DND-41 (cell line): ENCODE results near the gene MBNL2.
A peak's percentile ranks its signal among the peaks of the same experiment; 100 is the strongest.

ENCODE experiments used
- ATAC-seq: fragments of 200-7000 bp; cut with Tn5 transposase; 3 replicates; pipeline ENCODE4 v1.9.1; 2021; ENCODE audit warnings: low read depth; ENCODE audit not compliant: insufficient read depth
- DNase-seq: peaks from one replicate; pipeline ENCODE4 v3.0.0-alpha.2; 2020
- H2AFZ ChIP-seq: 2 replicates; pipeline ENCODE4 v1.6.0; 2012; ENCODE audit warnings: low read depth, low read length
- H3K27ac ChIP-seq: 2 replicates; pipeline ENCODE4 v1.5.1; 2012; ENCODE audit warnings: low read length, inconsistent platforms
- H3K27me3 ChIP-seq: fragments of 200-600 bp; sonication (generic); 2 replicates; pipeline ENCODE4 v1.6.0; 2012; ENCODE audit warnings: low read length, mild to moderate bottlenecking, inconsistent platforms; ENCODE audit not compliant: insufficient read depth, poor library complexity
- H3K36me3 ChIP-seq: 2 replicates; pipeline ENCODE4 v1.5.1; 2012; ENCODE audit warnings: low read length, inconsistent platforms; ENCODE audit not compliant: insufficient read depth
- H3K4me1 ChIP-seq: 2 replicates; pipeline ENCODE4 v1.5.1; 2012; ENCODE audit warnings: mild to moderate bottlenecking, low read length; ENCODE audit not compliant: insufficient read depth
- H3K4me2 ChIP-seq: 2 replicates; pipeline ENCODE4 v1.6.0; 2012; ENCODE audit warnings: mild to moderate bottlenecking, moderate library complexity, low read length, inconsistent platforms; ENCODE audit not compliant: insufficient read depth
- H3K4me3 ChIP-seq, 2 experiments: fragments of 200-600 bp in 1 of 2; shearing (Covaris generic) in 1 of 2; 2 replicates each; pipeline ENCODE4 v1.5.1; 2012 to 2016; ENCODE audit warnings: inconsistent platforms in 2 of 2, low read length in 2 of 2, mild to moderate bottlenecking in 2 of 2, low read depth in 1 of 2, moderate library complexity in 1 of 2
- H3K79me2 ChIP-seq: 2 replicates; pipeline ENCODE4 v1.6.0; 2012; ENCODE audit warnings: low read length, inconsistent platforms; ENCODE audit not compliant: insufficient read depth
- H3K9ac ChIP-seq: 2 replicates; pipeline ENCODE4 v1.6.0; 2012; ENCODE audit warnings: low read depth, mild to moderate bottlenecking, inconsistent platforms, low read length, moderate library complexity
- H3K9me3 ChIP-seq: 2 replicates; pipeline ENCODE4 v1.5.1; 2012; ENCODE audit warnings: low read length, moderate library complexity, mild to moderate bottlenecking, inconsistent platforms; ENCODE audit not compliant: insufficient read depth, severe bottlenecking
- H4K20me1 ChIP-seq: 2 replicates; pipeline ENCODE4 v1.6.0; 2012; ENCODE audit warnings: low read length; ENCODE audit not compliant: insufficient read depth
- EZH2 ChIP-seq: IDR thresholded peaks from 3 replicates; pipeline ENCODE4 v1.6.1; 2012; ENCODE audit warnings: borderline replicate concordance, low read depth, mild to moderate bottlenecking, moderate library complexity, low read length, inconsistent platforms; ENCODE audit not compliant: severe bottlenecking
- TF ChIP-seq, protein P1 (sequence below): IDR thresholded peaks from 2 replicates; pipeline ENCODE4 v1.5.1; 2012; ENCODE audit warnings: borderline replicate concordance, low read length, moderate library complexity, mild to moderate bottlenecking; ENCODE audit not compliant: poor library complexity, severe bottlenecking; ENCODE audit errors: extremely low read depth

Gene MBNL2, protein sequence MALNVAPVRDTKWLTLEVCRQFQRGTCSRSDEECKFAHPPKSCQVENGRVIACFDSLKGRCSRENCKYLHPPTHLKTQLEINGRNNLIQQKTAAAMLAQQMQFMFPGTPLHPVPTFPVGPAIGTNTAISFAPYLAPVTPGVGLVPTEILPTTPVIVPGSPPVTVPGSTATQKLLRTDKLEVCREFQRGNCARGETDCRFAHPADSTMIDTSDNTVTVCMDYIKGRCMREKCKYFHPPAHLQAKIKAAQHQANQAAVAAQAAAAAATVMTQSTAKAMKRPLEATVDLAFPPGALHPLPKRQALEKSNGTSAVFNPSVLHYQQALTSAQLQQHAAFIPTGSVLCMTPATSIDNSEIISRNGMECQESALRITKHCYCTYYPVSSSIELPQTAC

DNA sequence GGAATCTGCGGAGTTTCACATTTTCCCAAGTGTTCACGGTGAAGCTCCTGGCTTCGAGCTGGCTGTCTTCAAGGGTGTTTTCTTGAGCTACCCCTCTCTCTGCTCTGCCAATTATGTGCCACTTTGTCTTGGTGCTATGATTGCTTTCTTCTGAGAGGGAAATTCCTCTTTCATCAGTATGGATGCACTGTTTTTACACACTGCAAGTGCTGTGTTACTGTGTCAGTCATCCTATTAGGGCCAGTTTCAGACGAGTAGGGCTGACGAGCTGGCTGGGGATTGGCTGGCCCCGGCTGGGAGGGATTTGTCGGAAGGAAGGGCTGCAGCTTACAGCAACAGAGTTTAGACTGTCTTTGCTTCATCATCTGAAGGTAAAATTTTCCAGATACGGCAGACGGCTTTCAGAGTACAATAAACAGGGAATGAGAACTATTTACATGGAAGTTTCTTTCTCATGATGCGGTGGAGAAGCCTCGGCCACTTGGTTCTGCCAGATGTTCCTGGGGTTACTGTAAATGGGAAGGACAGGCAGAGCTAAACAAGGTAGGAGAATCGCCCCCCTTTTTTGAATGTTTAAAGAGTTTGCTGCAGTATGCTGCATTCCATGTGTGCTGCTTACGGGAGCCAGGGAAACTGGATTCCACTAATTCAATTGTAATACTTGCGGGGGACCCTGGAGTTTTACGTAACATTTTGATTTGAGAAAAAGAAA is at the start of gene MBNL2:
TSS of gene MBNL2 (plus strand) at position 345 of the 712 bp plus-strand sequence. CDS start 53,903 bp downstream, outside the sequence.
- ATAC-seq, result peak; percentile 94
- Histone ChIP-seq H3K9ac (peak within 1 kb of the TSS; percentile 59), H3K36me3 (no peaks in the 10 kb centered on the region), H3K4me2 (peak within 1 kb of the TSS; percentile 64), H3K79me2 (peaks cover 36% of the 10 kb centered on the region), H3K4me3 (peak within 1 kb of the TSS; percentile 36 to 65), H3K27me3 (no peaks in the 10 kb centered on the region), H2AFZ (peak within 1 kb of the TSS; percentile 70), H3K4me1 (peaks cover 44% of the 10 kb centered on the region), H3K9me3 (no peaks in the 10 kb centered on the region), H4K20me1 (no peaks in the 10 kb centered on the region), H3K27ac (peak within 1 kb of the TSS; percentile 66)
- peak; percentile 80 for DNase-seq
- TF ChIP-seq, protein P1, sequence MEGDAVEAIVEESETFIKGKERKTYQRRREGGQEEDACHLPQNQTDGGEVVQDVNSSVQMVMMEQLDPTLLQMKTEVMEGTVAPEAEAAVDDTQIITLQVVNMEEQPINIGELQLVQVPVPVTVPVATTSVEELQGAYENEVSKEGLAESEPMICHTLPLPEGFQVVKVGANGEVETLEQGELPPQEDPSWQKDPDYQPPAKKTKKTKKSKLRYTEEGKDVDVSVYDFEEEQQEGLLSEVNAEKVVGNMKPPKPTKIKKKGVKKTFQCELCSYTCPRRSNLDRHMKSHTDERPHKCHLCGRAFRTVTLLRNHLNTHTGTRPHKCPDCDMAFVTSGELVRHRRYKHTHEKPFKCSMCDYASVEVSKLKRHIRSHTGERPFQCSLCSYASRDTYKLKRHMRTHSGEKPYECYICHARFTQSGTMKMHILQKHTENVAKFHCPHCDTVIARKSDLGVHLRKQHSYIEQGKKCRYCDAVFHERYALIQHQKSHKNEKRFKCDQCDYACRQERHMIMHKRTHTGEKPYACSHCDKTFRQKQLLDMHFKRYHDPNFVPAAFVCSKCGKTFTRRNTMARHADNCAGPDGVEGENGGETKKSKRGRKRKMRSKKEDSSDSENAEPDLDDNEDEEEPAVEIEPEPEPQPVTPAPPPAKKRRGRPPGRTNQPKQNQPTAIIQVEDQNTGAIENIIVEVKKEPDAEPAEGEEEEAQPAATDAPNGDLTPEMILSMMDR, result no peak
- no peak for TF ChIP-seq EZH2

DNA sequence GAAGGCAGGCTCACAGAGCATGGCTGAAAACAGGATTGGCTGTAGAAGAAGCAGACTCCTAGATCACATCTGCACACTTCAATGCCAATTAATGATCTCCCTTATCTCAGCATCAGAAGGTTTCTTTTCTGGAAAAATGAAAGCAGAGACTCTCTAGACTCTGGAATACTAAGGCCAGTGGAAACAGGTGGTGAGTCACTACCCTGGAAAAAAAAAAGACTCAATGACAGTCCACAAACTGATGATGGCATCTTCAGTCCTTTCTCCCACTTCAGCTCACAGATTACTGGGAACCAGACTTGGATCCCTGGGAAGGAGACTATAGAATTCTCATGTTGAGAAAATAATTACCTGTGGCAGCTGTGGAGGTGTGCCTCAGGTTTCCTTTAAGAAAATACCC is 47.5 kb upstream of the MBNL2 start:
- Histone ChIP-seq H4K20me1 (no peaks in the 10 kb centered on the region), H3K9me3 (no peaks in the 10 kb centered on the region), H3K36me3 (no peaks in the 10 kb centered on the region), H2AFZ (no peak overlapping the region), H3K27ac (no peak overlapping the region), H3K4me3 (no peak overlapping the region), H3K27me3 (peaks cover 2% of the 10 kb centered on the region), H3K9ac (no peak overlapping the region), H3K4me2 (no peak overlapping the region), H3K79me2 (no peaks in the 10 kb centered on the region), H3K4me1 (no peaks in the 10 kb centered on the region)
- ATAC-seq (no peak), DNase-seq (no peak)
- TF ChIP-seq, protein P1, result no peak
- TF ChIP-seq EZH2, result no peak

DNA sequence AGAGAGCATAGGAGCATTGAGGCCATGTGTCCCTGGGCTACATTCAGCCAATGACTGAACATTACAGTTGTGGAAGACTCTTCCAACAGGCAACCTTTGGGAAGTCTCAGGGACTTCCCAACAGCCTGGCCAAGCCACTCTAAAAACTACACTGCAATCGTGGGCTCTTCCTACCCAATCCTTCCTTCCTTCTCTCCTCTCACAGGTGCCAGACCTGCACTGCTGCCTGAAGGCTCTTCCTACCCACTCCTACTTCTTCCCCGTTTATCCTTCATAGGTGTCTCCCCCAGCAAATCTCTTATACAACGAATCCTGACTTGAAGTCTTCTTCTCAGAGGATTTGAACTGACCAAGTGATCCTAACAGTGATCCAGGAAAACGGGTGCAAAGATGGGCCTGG is 47.1 kb upstream of the MBNL2 start:
- TF ChIP-seq EZH2, result no peak
- TF ChIP-seq, protein P1, result no peak
- DNase-seq (no peak), ATAC-seq (no peak)
- Histone ChIP-seq H3K27ac (no peak overlapping the region), H3K9me3 (no peaks in the 10 kb centered on the region), H3K79me2 (no peaks in the 10 kb centered on the region), H4K20me1 (no peaks in the 10 kb centered on the region), H3K36me3 (no peaks in the 10 kb centered on the region), H3K4me3 (no peak overlapping the region), H3K4me1 (no peaks in the 10 kb centered on the region), H3K4me2 (no peak overlapping the region), H3K9ac (no peak overlapping the region), H3K27me3 (peaks cover 2% of the 10 kb centered on the region), H2AFZ (no peak overlapping the region)
